Measurements from ENCODE around the gene RNF113B. TPM values are rescaled to one million over a fixed set of nuclear protein-coding genes. Genes with fewer than 3 reads are reported as not detected.

RNF113B gene
- total and polyA plus RNA-seq, 4 donors = 0.64 TPM; not detected in 3

GRCh38 chr13:98192008-98192407, 14.9 kb upstream of the RNF113B start:
- DNase-seq (ENCODE audit: low spot score) = no peak
- no peaks in the 10 kb centered on the region for H3K27me3 ChIP-seq (ENCODE audit: control insufficient read depth in 4 of 4, insufficient read depth in 4 of 4, low read length in 3 of 4)
- no peak overlapping the region for H3K9ac ChIP-seq (ENCODE audit: low read depth in 1 of 2, low read length in 2 of 2)
- no peak for TF ChIP-seq JUND (IDR thresholded peaks at IDR 0.05)
- TF ChIP-seq TAF1 (conservative IDR thresholded peaks at IDR 0.05) = no peak
- TF ChIP-seq RXRA (IDR thresholded peaks at IDR 0.05) = no peak
- no peak for TF ChIP-seq YY1 (IDR thresholded peaks at IDR 0.05)
- TF ChIP-seq FOXA1 (IDR thresholded peaks at IDR 0.05) = no peak
- no peak for TF ChIP-seq ATF3 (IDR thresholded peaks at IDR 0.05)
- no peak for TF ChIP-seq ZBTB33 (IDR thresholded peaks at IDR 0.05)
- TF ChIP-seq RAD21 (IDR thresholded peaks at IDR 0.05) = no peak
- no peak for TF ChIP-seq SP1 (IDR thresholded peaks at IDR 0.05)
- no peak for TF ChIP-seq REST (IDR thresholded peaks at IDR 0.05)
- TF ChIP-seq GABPA (IDR thresholded peaks at IDR 0.05 in 1 of 2, conservative IDR thresholded peaks at IDR 0.05 in 1 of 2) = no peak
- no peak for TF ChIP-seq FOXA2 (IDR thresholded peaks at IDR 0.05)
- no peaks in the 10 kb centered on the region for H3K9me3 ChIP-seq (ENCODE audit: control insufficient read depth in 4 of 4, low read length in 3 of 4)
- no peak overlapping the region for H3K4me3 ChIP-seq (ENCODE audit: low read depth in 1 of 3, low read length in 3 of 3)
- H3K27ac ChIP-seq (ENCODE audit: low read depth in 1 of 2, low read length in 2 of 2) = no peak overlapping the region
- 37% methylated on average over 2 of the region's 2 CpGs for WGBS
- no peaks in the 10 kb centered on the region for H3K36me3 ChIP-seq (ENCODE audit: control insufficient read depth in 4 of 4, insufficient read depth in 3 of 4, low read depth in 1 of 4, low read length in 3 of 4)
- H3K4me1 ChIP-seq (ENCODE audit: control insufficient read depth in 4 of 4, insufficient read depth in 4 of 4, low read length in 3 of 4) = peaks cover 17 to 60% (median 41%) of the 10 kb centered on the region in 4 donors

GRCh38 chr13:98190889-98191444, 13.9 kb upstream of the RNF113B start:
- Histone ChIP-seq H3K4me1 (ENCODE audit: control insufficient read depth in 4 of 4, insufficient read depth in 4 of 4, low read length in 3 of 4) (peaks cover 17 to 55% (median 40%) of the 10 kb centered on the region in 4 donors), H3K9ac (ENCODE audit: low read depth in 1 of 2, low read length in 2 of 2) (peak overlapping the region in 1 of 2 donors; percentile 8), H3K36me3 (ENCODE audit: control insufficient read depth in 4 of 4, insufficient read depth in 3 of 4, low read depth in 1 of 4, low read length in 3 of 4) (no peaks in the 10 kb centered on the region), H3K4me3 (ENCODE audit: low read depth in 1 of 3, low read length in 3 of 3) (no peak overlapping the region), H3K27ac (ENCODE audit: low read depth in 1 of 2, low read length in 2 of 2) (peak overlapping the region; percentile 47 to 85), H3K9me3 (ENCODE audit: control insufficient read depth in 4 of 4, low read length in 3 of 4) (no peaks in the 10 kb centered on the region), H3K27me3 (ENCODE audit: control insufficient read depth in 4 of 4, insufficient read depth in 4 of 4, low read length in 3 of 4) (no peaks in the 10 kb centered on the region)
- no peak for DNase-seq (ENCODE audit: low spot score)
- WGBS = 33% methylated on average over 11 of the region's 11 CpGs
- TF ChIP-seq GABPA (IDR thresholded peaks at IDR 0.05 in 1 of 2, conservative IDR thresholded peaks at IDR 0.05 in 1 of 2) (no peak), TAF1 (conservative IDR thresholded peaks at IDR 0.05) (no peak), MAX (IDR thresholded peaks at IDR 0.05) (no peak), REST (IDR thresholded peaks at IDR 0.05) (no peak), FOXA1 (IDR thresholded peaks at IDR 0.05) (no peak), CTCF (IDR thresholded peaks at IDR 0.05; ENCODE audit: low read depth, low read length, missing input control) (no peak), SP1 (IDR thresholded peaks at IDR 0.05) (peak; percentile 38), EGR1 (IDR thresholded peaks at IDR 0.05; ENCODE audit: low read depth in 2 of 2) (no peak), ZBTB33 (IDR thresholded peaks at IDR 0.05) (no peak), YY1 (IDR thresholded peaks at IDR 0.05) (peak; percentile 23), RAD21 (IDR thresholded peaks at IDR 0.05) (no peak), RXRA (IDR thresholded peaks at IDR 0.05) (peak; percentile 55 to 67), JUND (IDR thresholded peaks at IDR 0.05) (no peak), NR2F2 (IDR thresholded peaks at IDR 0.05) (no peak), ATF3 (IDR thresholded peaks at IDR 0.05) (no peak)
